ENCODE data around the gene DTNBP1. TPM values are rescaled to one million over a fixed set of nuclear protein-coding genes. Genes with fewer than 3 reads are reported as not detected.

Gene DTNBP1
- total and polyA plus RNA-seq, 2 of the 4 experiments (the other 2 are of a cell fraction) = 4.8 to 18.7 TPM

- intact Hi-C loops (cut with micrococcal nuclease) = loop anchor here (10.0 kb wide), 1 partner anchor 1372 kb away; no protein-coding TSS in a partner anchor
- peak overlapping the region; percentile 52 for H2AK9ac ChIP-seq (replicated peaks; ENCODE audit: low read depth, low read length, poor library complexity)
Observed at GRCh38 chr6:15496345-15497131, 166.3 kb downstream of the DTNBP1 start.

More at GRCh38 chr6:15496345-15497131, 166.3 kb downstream of the DTNBP1 start:
- Histone ChIP-seq H3K4me2 (ENCODE audit: low read depth, low read length) (no peak overlapping the region), H3K4me3 (ENCODE audit: insufficient read depth, low read depth, low read length) (no peak overlapping the region), H4K5ac (ENCODE audit: low read depth, low read length) (no peak overlapping the region), H2BK120ac (ENCODE audit: low read depth, low read length) (no peak overlapping the region), H4K91ac (ENCODE audit: insufficient read depth, low read depth, low read length) (no peak overlapping the region), H2BK20ac (ENCODE audit: low read depth, low read length) (no peak overlapping the region), H2BK15ac (ENCODE audit: low read depth, low read length) (no peak overlapping the region), H3K36me3 (ENCODE audit: control insufficient read depth, insufficient read depth, low read length) (peaks cover 37% of the 10 kb centered on the region), H3K79me1 (ENCODE audit: low read depth in 1 of 2, low read length in 2 of 2) (peaks cover 28 to 71% of the 10 kb centered on the region in 2 experiments), H3K23ac (ENCODE audit: low read depth, low read length) (no peak overlapping the region), H3K9me3 (ENCODE audit: control insufficient read depth, insufficient read depth, low read length) (no peaks in the 10 kb centered on the region), H3K27me3 (ENCODE audit: control insufficient read depth, insufficient read depth, low read length) (no peaks in the 10 kb centered on the region), H3K9ac (ENCODE audit: low read depth, low read length) (no peak overlapping the region), H2AK5ac (ENCODE audit: low read depth, low read length) (no peak overlapping the region), H3K27ac (ENCODE audit: insufficient read depth, low read length) (no peak overlapping the region), H2AFZ (replicated peaks; ENCODE audit: low read length, poor library complexity) (no peak overlapping the region), H3K9me1 (ENCODE audit: insufficient read depth, low read length) (peaks cover 20% of the 10 kb centered on the region), H3K56ac (ENCODE audit: extremely low read depth, insufficient read depth, low read length) (no peak overlapping the region), H3K4me1 (ENCODE audit: control insufficient read depth, insufficient read depth, low read length) (peaks cover 12% of the 10 kb centered on the region), H3K14ac (replicated peaks; ENCODE audit: low read depth, low read length) (no peak overlapping the region), H2BK5ac (ENCODE audit: low read depth, low read length, poor library complexity, severe bottlenecking) (no peak overlapping the region), H3K4ac (ENCODE audit: low read depth, low read length) (no peak overlapping the region), H3K18ac (ENCODE audit: low read depth, low read length) (no peak overlapping the region), H4K20me1 (ENCODE audit: insufficient read depth, low read length) (peaks cover 70% of the 10 kb centered on the region), H4K8ac (ENCODE audit: low read depth in 2 of 2, low read length in 2 of 2) (no peak overlapping the region)
- dilution Hi-C loops (cut with HindIII; ENCODE audit: low sequenced_read_pairs, unreplicated experiment) = no loop called here
- WGBS, 2 experiments (ENCODE audit: extremely low coverage in 2 of 2, insufficient read length in 1 of 2) = 98% methylated on average over 44 of the region's 60 CpGs; no CpG with 5 or more reads in 1 of the 2 experiments
- ATAC-seq (ENCODE audit: low read depth) (no peak), DNase-seq (no peak)
- no TSS peak for BruUV-seq (replicated peaks)
- in situ Hi-C loops (cut with MboI; ENCODE audit: low sequenced_read_pairs) = no loop called here
- ChIA-PET CTCF (no interaction called here), POLR2A (ENCODE audit: unreplicated experiment) (no interaction called here)
- no peak for TF ChIP-seq BHLHE40 (IDR thresholded peaks at IDR 0.05; ENCODE audit: low read depth, low read length)
- no peak for TF ChIP-seq ELK1 (IDR thresholded peaks at IDR 0.05; ENCODE audit: borderline replicate concordance, low read depth, low read length)
- no peak for TF ChIP-seq MAFK (IDR thresholded peaks at IDR 0.05; ENCODE audit: low read depth, low read length)
- no peak for TF ChIP-seq SMC3 (IDR thresholded peaks at IDR 0.05; ENCODE audit: low read depth, low read length)
- TF ChIP-seq CTCF (conservative IDR thresholded peaks at IDR 0.05; ENCODE audit: low read depth, low read length) = no peak
- no peak for TF ChIP-seq RAD21 (IDR thresholded peaks at IDR 0.05; ENCODE audit: low read length)
- no peak for TF ChIP-seq RCOR1 (IDR thresholded peaks at IDR 0.05; ENCODE audit: insufficient replicate concordance, low read length)
